ENCODE data around the gene MYOT.

MYOT gene

DNA sequence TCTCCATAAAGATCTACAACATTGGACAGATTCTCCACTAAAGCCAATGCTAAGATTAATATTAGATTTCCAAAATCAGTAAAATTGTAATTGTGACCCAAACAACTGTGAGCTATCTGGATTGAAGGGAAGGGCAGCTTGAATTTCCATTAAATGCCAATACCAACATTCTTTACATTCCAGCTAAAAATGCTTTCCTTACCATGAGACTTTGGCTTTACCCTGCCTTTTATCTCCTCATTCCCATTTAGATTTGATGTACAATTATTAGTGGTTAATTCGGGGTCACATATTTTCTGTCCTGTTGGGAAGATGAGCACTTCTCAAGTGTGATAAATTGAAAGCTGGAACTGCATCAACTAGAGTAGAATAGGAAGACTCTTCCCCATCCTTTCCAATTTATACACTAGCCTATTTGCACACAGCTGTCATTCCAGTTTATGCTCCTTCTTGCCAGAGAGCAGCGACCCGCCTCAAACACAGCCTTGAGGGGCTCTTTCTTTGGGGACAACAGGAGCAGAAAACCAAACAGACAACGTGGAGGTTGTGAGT, 33.1 kb upstream of the MYOT start:
- H3K27me3 ChIP-seq: no peaks in the 10 kb centered on the region
- H3K4me3 ChIP-seq (ENCODE audit: low read depth, low read length): no peak overlapping the region
- H3K36me3 ChIP-seq: no peaks in the 10 kb centered on the region
- DNase-seq: no peak
- TF ChIP-seq CTCF (IDR thresholded peaks at IDR 0.05; ENCODE audit: low read depth, low read length): no peak
- peaks cover 10% of the 10 kb centered on the region; the same call in 1 of the 2 replicates for H3K4me1 ChIP-seq
- H3K9me3 ChIP-seq: no peaks in the 10 kb centered on the region

- no peaks in the 10 kb centered on the region for H3K36me3 ChIP-seq
- H3K27me3 ChIP-seq: no peaks in the 10 kb centered on the region
- peaks cover 10% of the 10 kb centered on the region; the same call in 1 of the 2 replicates for H3K4me1 ChIP-seq
- no peak for DNase-seq
- H3K4me3 ChIP-seq (ENCODE audit: low read depth, low read length): no peak overlapping the region
- TF ChIP-seq CTCF (IDR thresholded peaks at IDR 0.05; ENCODE audit: low read depth, low read length): no peak
- H3K9me3 ChIP-seq: no peaks in the 10 kb centered on the region
Observed at GRCh38 chr5:137836298-137836697, 31.4 kb upstream of the MYOT start.

GRCh38 chr5:137836997-137837396, 30.7 kb upstream of the MYOT start:
- no peak for TF ChIP-seq CTCF (IDR thresholded peaks at IDR 0.05; ENCODE audit: low read depth, low read length)
- no peaks in the 10 kb centered on the region for H3K27me3 ChIP-seq
- DNase-seq: no peak
- H3K4me3 ChIP-seq (ENCODE audit: low read depth, low read length): no peak overlapping the region
- no peaks in the 10 kb centered on the region for H3K9me3 ChIP-seq
- H3K4me1 ChIP-seq: peaks cover 10% of the 10 kb centered on the region; the same call in 1 of the 2 replicates
- no peaks in the 10 kb centered on the region for H3K36me3 ChIP-seq

DNA sequence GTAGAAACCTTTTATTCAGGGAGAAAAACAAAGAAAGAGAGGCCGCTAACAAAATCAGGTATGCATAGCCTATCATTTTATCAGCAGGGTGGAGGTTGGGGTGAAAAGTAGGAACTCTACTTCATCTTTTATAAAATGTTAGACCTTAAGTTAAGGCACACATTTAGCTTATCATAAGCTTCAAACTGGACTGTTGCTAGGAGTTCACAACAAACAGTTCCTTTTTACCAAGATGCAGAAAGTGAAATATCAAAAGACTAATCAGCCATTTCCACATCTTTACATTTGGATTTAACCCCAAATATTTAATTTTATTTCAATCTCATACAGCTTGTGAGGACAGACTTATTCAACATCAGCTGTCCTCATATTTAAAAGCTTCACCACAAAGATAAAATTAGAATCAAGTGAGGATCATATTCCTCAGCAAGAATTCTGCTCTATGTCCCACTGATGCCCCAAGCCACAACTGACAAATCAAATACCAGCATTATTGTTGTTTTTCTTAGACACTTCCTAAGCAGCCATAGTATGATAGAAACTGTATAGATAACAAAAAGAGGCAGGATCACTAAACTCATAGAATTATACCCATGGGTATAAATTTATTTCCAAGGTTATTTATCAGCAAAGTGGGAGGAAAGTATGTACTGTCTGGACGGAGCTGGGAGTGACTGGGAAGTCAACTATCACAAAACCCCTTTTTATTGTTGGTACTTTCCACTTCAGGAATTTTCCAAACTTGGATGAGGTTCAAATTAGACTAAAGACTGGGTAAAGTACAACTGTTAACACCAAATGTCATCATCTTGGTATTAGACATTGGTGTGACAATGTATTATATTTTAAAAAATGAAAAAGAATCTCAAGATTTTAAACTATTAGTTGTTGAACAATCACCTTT, 29.9 kb upstream of the MYOT start:
- Histone ChIP-seq H3K27me3 (no peaks in the 10 kb centered on the region), H3K4me1 (peaks cover 10% of the 10 kb centered on the region; the same call in 1 of the 2 replicates), H3K9me3 (no peaks in the 10 kb centered on the region), H3K4me3 (ENCODE audit: low read depth, low read length) (no peak overlapping the region), H3K36me3 (no peaks in the 10 kb centered on the region)
- no peak for DNase-seq
- TF ChIP-seq CTCF (IDR thresholded peaks at IDR 0.05; ENCODE audit: low read depth, low read length): no peak

DNA sequence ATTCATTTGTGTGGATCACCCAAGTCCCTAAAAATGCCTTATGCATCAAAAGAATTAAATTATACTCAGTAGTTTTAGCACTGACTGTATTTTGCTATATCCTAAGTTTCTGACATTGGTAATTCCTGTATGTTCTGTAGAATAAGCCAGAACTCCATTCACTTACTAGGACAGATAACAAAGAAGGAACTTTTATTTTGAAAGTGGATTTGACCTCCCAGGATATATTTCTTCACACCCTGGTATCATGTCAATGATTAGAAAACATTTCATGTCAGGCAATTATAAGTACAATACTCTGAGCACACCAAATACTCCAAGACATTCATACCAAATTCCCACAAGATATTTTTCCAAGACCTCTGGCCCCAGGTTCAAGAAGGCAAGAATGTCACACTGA, 28.7 kb upstream of the MYOT start:
- no peak for DNase-seq
- no peak for TF ChIP-seq CTCF (IDR thresholded peaks at IDR 0.05; ENCODE audit: low read depth, low read length)
- H3K9me3 ChIP-seq: no peaks in the 10 kb centered on the region
- H3K27me3 ChIP-seq: no peaks in the 10 kb centered on the region
- H3K36me3 ChIP-seq: no peaks in the 10 kb centered on the region
- peaks cover 10% of the 10 kb centered on the region; the same call in 1 of the 2 replicates for H3K4me1 ChIP-seq
- H3K4me3 ChIP-seq (ENCODE audit: low read depth, low read length): no peak overlapping the region

GRCh38 chr5:137842296-137842695, 25.4 kb upstream of the MYOT start:
- no peak for DNase-seq
- H3K4me3 ChIP-seq (ENCODE audit: low read depth, low read length): no peak overlapping the region
- TF ChIP-seq CTCF (IDR thresholded peaks at IDR 0.05; ENCODE audit: low read depth, low read length): no peak

More at GRCh38 chr5:137842296-137842695, 25.4 kb upstream of the MYOT start:
- H3K4me1 ChIP-seq: no peaks in the 10 kb centered on the region
- H3K36me3 ChIP-seq: no peaks in the 10 kb centered on the region
- H3K9me3 ChIP-seq: no peaks in the 10 kb centered on the region
- H3K27me3 ChIP-seq: no peaks in the 10 kb centered on the region

Data from BE2C (cell line).